ENCODE data around the gene RAX2. TPM values are rescaled to one million over a fixed set of nuclear protein-coding genes. Genes with fewer than 3 reads are reported as not detected.

RAX2 gene
- total and polyA plus RNA-seq, 2 donors (not counting 3 experiments of a cell fraction or from before 2014, with no cell fraction given) = not detected

GRCh38 chr19:3782330-3782729, 10.3 kb upstream of the RAX2 start:
- Histone ChIP-seq H3K4me3 (replicated peaks in 1 of 3; ENCODE audit: insufficient read depth in 1 of 3, low read depth in 1 of 3, low read length in 3 of 3) (no peak overlapping the region), H3K4me1 (ENCODE audit: control insufficient read depth, extremely low read depth, insufficient read depth, low read length) (no peaks in the 10 kb centered on the region), H3K9ac (replicated peaks; ENCODE audit: extremely low read depth, insufficient read depth, low read length) (no peak overlapping the region), H3K36me3 (ENCODE audit: control insufficient read depth in 2 of 2, extremely low read depth in 1 of 2, insufficient read depth in 2 of 2, low read length in 2 of 2) (no peaks in the 10 kb centered on the region), H3K27ac (ENCODE audit: insufficient read depth, low read depth, low read length) (no peak overlapping the region), H2AFZ (ENCODE audit: low read depth, low read length) (no peak overlapping the region), H3K79me2 (ENCODE audit: control insufficient read depth, insufficient read depth, low read length) (no peaks in the 10 kb centered on the region), H3K4me2 (ENCODE audit: insufficient read depth, low read length) (no peak overlapping the region), H3K27me3 (ENCODE audit: control insufficient read depth in 2 of 2, insufficient read depth in 2 of 2, low read length in 2 of 2) (peaks cover 8 to 9% of the 10 kb centered on the region in 2 experiments), H3K9me3 (replicated peaks; ENCODE audit: control insufficient read depth, insufficient read depth, low read length) (peaks cover 2% of the 10 kb centered on the region), H4K20me1 (replicated peaks; ENCODE audit: control insufficient read depth, extremely low read depth, insufficient read depth, low read length) (no peaks in the 10 kb centered on the region), H3K9me1 (replicated peaks; ENCODE audit: control insufficient read depth, extremely low read depth, insufficient read depth, low read length) (no peaks in the 10 kb centered on the region)
- dilution Hi-C loops (cut with MboI; ENCODE audit: extremely low pct_ligation_motif_present, low sequenced_read_pairs) = no loop called here
- intact Hi-C loops (cut with micrococcal nuclease) = no loop called here
- FAIRE-seq (no peak), DNase-seq (ENCODE audit: low read depth, low spot score) (no peak)
- BruUV-seq (replicated peaks) = no TSS peak
- TF ChIP-seq MAX (IDR thresholded peaks at IDR 0.05; ENCODE audit: insufficient read depth, insufficient read length) (no peak), EZH2 (IDR thresholded peaks at IDR 0.05; ENCODE audit: borderline replicate concordance, low read depth, low read length, severe bottlenecking) (no peak), CTCF (IDR thresholded peaks at IDR 0.05; ENCODE audit: extremely low read depth in 1 of 2, insufficient read depth in 1 of 2, low read depth in 1 of 2, low read length in 2 of 2) (no peak), GATA2 (IDR thresholded peaks at IDR 0.05; ENCODE audit: insufficient read depth, insufficient read length, low read depth, low read length) (no peak), JUN (IDR thresholded peaks at IDR 0.05; ENCODE audit: borderline replicate concordance, insufficient read depth, insufficient read length, low read depth) (no peak), MYC (IDR thresholded peaks at IDR 0.05; ENCODE audit: low read depth, low read length) (no peak), POLR2A (IDR thresholded peaks at IDR 0.05; ENCODE audit: low read depth, low read length) (no peak), POLR2AphosphoS5 (IDR thresholded peaks at IDR 0.05; ENCODE audit: insufficient read depth, low read depth, low read length) (no peak), FOS (IDR thresholded peaks at IDR 0.05; ENCODE audit: borderline replicate concordance, insufficient read depth, low read length) (no peak)
- ChIA-PET POLR2A (no interaction called here), CTCF (interaction anchor here (1.5 kb wide), 1 partner anchor 40 kb away, joined by 5 read pairs; no protein-coding TSS in a partner anchor)
